ENCODE data around the gene CORO1C.
A peak's percentile ranks its signal among the peaks of the same experiment; 100 is the strongest.
"Not testable (repeated sequence)": the region's sequence is repeated elsewhere in the genome, so short reads cannot be mapped to it uniquely, and the experiment has no call there.

CORO1C gene

DNA sequence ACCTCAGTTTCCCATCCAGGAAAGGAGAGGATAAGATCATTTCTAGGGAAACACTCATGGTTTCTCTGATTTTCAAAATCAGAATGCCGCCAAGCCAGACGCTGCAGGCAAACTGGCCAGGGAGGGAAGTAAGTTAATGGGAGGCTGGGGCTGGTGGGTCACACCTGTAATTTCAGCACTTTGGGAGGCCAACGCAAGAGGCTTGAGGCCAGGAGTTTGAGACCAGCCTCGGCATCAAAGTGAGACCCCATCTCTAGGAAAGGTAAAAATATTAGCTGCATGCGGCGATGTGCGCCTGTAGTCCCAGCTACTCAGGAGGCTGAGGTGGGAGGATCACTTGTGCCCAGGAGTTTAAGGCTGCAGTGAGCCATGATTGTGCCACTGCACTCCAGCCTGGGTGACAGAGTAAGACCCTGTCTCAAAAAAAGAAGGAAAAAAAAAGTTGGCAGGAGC, 98.2 kb downstream of the CORO1C start:
- no peak for DNase-seq

GRCh38 chr12:108631261-108631660, 100.1 kb downstream of the CORO1C start:
- DNase-seq: not testable (repeated sequence)

- DNase-seq: no peak
Observed at GRCh38 chr12:108630481-108631207, 100.7 kb downstream of the CORO1C start.

DNA sequence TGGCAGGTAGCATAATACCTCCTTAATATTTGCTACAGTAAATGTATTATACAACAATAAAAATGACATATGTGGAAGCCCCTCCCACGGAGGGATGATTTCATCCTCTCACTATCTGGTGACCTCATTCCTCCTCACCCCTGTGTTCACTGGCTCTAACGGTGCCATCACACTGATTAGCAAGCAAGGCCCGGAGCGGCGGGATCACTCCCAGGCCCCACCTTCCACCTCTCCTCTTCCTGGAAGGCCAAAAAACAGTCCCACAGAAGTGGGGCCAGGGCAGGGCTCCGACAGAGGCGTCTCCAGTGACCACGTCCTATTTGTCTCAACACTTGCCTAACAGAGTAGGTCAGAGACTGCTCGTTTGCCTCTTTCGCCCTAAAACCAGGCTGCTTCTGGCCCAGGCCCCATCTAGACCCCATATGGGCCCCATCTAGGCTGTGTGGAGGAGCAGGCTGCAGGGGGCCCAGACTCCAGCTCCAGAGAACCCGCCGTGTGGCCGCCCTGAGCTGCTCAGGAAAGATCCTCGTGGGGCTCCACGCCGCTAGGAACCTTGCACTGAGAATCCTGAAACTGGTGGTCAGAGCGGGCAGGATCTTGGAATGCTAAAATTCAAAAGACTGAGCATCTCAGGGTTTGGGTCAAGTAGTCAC, 101.4 kb downstream of the CORO1C start:
- peak; percentile 27 to 39 for DNase-seq

GRCh38 chr12:108629151-108629550, 102.2 kb downstream of the CORO1C start:
- DNase-seq: no peak

- no peak for DNase-seq
Observed at GRCh38 chr12:108627134-108627920, 104.0 kb downstream of the CORO1C start.

DNA sequence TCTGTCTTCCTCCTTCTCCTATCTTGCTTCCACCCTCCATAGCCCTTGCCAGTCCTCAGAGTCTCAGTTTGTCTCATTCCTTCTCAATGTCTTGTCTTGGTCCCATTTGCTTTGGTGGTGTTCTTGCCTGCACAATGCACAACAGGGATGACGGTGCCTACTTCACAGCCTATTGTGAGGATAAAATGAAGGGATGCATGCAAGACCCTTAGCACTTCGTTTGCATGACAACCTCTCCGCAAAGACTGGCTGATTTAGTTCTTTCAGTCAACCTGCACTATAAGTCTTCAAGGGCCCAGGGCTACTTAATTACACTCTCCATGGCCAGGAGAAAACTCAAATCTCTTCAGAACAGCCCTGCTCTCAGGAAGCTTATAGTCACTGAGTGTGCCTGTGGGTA, 106.1 kb downstream of the CORO1C start:
- no peak for DNase-seq

GRCh38 chr12:108623577-108623976, 107.7 kb downstream of the CORO1C start:
- no peak for DNase-seq

DNA sequence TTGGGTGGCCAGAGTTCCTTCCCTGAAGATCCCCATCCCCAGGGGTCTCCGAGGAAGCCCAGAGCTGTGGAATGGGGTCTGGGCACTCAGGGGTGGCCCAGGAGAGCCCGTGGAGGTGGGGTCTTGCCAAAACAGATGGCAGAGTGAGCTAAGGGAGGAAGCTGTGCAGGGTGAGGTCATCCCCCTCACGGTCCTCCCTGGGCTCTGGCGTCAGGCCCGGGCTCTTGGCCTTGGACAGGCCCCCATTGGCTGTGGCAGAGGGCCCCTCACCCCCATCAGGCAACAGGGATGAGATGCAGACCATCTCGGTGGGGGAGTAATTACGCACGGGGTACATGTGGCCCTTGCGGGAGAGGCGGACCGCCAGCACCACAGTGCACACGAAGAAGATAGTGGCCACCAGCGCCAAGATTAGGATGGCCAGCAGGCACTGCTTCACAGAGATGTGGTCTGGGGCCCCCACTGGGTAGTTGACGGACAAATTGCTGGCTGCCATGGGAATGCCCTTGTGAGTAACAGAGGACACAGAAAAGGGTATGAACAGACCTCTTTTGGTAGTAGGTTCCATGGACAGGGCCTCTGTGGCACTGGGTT, 108.3 kb downstream of the CORO1C start:
- no peak for DNase-seq

DNA sequence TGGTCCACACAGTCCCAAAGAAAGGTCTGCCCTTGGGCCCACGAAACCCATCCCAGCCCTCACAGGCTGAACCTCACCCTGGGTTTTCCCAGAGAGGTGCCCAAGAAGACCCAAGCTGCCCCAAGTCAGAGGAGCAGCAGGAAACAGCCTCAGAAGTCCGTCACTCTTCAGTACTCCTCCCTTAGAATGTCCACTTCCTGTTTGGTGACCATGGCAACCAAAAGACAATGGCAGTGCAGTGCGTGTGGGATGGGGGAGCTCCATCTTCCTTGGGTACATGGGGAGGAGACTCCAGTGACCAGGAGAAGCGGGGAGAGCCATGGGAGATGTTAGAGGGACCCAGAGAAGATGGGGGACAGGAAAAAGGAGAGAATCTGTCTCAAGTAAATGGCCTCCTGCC, 108.9 kb downstream of the CORO1C start:
- no peak for DNase-seq

GRCh38 chr12:108621161-108621560, 110.2 kb downstream of the CORO1C start:
- no peak for DNase-seq

GRCh38 chr12:108620236-108620879, 111.0 kb downstream of the CORO1C start:
- peak; percentile 72 to 73 for DNase-seq

DNA sequence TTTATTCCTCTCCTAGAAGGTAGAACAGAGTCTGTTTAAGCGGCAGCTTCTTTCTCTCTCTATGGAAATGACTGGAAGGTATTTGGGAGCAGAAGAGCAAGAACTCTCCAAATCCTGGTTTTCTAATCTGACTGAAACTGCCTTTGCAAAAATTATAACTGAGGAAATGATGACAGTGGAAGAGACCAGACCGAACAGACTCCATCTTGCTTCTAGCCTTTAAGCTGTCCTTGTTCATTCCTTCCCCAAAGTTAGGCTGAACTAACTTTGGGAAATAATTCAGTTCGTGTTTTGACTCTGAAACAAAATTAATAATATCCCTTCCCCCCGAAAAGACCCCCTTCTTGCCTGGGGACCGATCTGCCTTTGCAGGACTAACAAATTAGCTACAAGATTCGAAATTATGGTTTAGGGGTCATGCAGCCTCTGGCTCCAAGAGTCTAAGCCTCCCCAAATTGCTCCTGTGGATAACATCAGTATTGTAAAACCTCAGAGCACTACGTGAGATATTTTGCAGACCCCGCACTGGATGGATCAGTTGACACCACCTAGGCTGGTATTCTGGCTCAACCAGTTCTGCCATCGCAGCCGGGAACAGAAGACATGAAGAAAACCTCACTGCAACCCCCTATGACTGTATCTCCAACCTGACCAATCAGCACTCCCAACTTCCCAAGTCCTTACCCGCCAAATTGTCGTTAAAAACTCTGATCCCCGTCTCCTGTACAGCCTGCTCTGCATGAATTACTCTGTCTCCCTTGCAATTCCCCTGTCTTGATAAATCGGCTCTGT, 111.8 kb downstream of the CORO1C start:
- no peak for DNase-seq

DNA sequence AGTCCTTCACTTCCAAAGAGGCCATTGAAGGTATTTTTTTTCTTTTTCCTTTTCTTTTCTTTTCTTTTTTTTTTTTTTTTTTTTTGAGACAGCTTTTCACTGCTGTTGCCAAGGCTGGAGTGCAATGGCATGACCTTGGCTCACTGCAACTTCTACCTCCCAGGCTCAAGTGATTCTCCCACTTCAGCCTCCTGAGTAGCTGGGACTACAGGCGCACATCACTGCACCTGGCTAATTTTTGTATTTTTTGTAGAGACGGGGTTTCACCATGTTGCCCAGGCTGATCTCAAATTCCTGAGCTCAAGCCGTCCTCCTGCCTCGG, 112.4 kb downstream of the CORO1C start:
- DNase-seq: not testable (repeated sequence)

DNA sequence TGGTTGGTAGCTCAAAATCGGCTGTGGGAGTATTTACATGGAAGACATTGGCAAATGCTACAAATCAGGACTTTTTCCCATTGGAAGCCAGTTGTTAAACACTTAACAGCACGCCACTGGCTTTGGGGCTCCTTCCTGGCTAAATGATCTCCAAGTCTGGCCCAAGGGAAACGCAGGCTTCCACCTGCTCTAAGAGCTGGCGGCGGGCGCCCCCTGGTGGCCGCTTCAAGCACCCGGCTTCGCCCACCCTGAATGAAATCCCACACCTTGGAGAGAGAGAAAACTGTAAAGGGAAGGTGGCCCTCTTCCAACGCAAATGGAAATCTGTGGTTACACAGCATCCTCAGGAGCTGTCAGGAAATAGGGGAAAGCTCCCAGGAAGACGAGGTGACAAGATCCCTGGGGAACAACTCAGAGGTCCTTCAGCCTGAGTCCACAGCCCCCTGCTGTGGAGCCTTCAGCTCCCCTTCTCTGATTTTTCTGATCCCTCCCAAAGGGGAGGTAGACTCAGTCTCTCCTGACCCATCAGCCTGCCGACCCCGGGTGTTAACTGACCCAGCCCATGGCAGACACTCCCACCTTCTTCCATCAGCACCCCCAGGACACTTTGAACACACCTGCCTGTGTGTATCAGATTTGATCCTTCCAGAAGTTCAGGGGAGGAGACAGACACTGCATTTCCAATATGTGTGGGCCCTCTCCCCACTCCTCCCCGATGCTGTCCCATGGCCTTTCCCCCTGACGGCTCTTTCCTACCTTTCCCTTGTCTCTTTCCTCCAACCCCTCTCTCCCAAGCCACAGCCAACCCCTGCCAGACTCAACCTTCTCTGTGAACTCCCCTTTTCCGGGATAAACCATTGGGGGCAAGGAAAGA, 113.0 kb downstream of the CORO1C start:
- DNase-seq: peak; percentile 55 to 71

GRCh38 chr12:108616941-108617858, 114.1 kb downstream of the CORO1C start:
- DNase-seq: peak; percentile 23 to 36

DNA sequence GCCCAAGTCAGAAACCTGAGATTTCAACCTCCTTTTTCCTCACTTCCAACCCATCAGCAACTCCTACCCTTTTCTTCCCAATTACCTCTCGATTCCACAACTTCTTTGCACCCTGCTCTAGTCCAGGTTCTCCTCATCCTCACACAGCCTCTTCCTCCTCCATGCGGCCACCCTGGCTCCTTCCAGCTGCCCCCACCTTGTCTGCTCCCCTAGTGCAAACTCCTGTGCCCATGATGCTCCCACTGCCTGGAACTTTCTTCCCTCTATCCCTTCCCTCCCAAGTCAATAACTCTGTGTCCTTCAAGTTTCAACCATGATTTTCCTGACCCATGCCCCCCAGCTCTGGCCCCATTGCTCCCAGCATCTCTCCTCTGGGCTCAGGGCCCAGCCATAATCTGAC, 115.0 kb downstream of the CORO1C start:
- no peak for DNase-seq

DNA sequence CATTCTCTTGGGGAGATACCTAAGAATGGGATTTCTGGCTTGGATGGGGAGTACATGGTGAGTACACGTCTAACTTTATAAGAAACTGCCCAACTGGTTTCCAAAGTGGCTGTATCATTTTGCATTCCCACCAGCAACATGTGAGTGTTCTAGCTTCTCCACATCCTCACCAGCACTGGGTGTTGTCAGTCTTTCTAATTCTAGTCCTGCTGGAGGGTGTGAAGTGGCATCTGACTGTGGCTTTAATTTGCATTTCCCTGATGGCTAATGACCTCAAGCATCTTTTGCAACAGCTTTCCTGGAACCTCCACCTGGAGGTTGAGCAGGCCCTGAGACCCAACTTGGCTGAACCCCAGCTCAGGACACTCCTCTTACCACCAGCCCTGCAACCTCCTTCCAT, 115.4 kb downstream of the CORO1C start:
- no peak for DNase-seq

GRCh38 chr12:108614639-108615038, 116.7 kb downstream of the CORO1C start:
- no peak for DNase-seq

GRCh38 chr12:108614041-108614440, 117.3 kb downstream of the CORO1C start:
- DNase-seq: no peak
